Mucosa of gallbladder (tissue), 1 donor: ENCODE measurements around the gene PIK3CD. TPM values are rescaled to one million over a fixed set of nuclear protein-coding genes. Genes with fewer than 3 reads are reported as not detected.

Source experiments
- DNase-seq: peaks from one replicate; pipeline ENCODE4 v3.0.0-alpha.2; 2020; ENCODE audit warnings: low spot score
- total RNA-seq: library from RNA; stranded (reverse); gene quantifications from one replicate; pipeline ENCODE4 v1.2.1, GENCODE V29; 2021
- donor health status: DM: no; HTN: no; CAD: no.

The PIK3CD gene
- 17.6 TPM for total RNA-seq

DNA sequence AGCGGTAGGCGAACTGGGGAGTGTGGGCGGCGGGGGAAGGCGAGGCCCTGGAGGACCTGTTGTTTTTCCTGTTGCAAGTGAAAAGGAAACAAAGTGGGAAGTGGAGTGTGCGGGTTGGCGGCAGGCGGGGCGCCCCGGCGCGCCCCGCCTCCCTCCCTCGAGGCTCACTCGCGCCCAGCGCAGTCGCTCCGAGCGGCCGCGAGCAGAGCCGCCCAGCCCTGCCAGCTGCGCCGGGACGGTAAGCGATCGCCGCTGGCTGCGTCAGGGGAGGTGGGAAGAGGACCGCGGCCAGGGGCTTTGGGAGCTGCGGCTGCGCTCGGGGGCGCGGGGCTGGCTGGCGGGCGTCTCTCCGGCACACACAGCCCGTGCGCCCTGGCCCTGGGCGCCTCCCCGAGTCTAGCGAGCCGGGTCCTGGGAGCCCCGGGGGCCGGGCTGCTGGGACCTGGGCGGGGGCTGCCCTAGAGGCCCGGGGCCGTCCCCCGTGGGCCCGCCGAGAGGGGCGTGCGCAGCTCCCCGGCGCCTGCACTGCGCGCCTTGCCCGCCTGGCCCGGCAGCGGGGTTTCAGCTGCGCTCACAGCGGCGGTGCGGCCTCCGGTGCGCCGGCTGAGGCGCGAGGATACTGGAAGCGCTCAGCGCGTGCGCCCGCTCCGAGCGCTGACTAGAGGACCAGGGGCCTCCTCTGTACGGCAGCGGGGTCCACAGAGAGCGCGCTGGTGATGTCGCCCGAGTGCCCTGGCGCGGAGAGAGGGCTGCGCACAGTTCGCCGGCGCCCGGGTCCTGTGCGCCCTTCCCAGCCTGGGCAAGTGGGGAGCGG, at the start of gene PIK3CD:
Gene PIK3CD, plus strand, starts transcription at position 167 of the 814 bp plus-strand sequence. CDS start 58,725 bp downstream, outside the sequence.
- DNase-seq, result no peak

DNA sequence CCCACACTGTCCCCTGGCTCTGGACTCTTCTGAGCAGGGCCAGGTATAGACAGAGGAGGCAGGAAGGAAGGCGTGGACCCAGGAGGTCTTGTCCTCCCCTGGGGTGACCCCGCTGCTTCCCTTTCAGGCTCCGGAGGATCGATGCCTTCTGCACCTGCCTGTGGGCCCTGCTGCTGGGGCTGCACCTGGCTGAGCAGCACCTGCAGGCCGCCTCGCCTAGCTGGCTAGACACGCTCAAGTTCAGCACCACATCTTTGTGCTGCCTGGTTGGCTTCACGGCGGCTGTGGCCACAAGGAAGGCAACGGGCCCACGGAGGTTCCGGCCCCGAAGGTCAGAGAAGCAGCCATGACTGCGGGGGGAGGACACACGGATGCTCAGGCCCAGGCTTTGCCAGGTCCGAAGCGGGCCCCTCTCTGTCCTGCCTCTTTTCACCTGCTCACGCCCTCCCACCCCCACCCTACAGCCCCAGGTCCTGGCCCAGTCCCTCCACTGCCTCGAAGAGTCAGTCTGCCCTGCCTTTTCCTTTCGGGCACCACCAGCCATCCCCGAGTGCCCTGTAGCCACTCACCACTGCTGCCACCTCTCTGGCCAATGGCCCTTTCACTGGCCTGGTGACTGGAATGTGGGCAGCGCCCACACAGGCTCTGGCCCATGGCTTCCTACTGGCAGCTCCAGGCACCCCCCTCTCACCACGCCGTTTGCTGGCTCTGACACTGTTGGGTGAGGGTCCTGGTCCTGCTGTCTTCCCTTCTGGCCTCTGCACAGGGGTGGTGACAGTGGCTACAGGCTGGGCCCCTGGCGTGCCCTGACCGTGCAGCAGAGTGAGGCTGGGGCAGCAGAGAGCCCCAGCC, 49.4 kb upstream of the PIK3CD start:
- no peak for DNase-seq

DNA sequence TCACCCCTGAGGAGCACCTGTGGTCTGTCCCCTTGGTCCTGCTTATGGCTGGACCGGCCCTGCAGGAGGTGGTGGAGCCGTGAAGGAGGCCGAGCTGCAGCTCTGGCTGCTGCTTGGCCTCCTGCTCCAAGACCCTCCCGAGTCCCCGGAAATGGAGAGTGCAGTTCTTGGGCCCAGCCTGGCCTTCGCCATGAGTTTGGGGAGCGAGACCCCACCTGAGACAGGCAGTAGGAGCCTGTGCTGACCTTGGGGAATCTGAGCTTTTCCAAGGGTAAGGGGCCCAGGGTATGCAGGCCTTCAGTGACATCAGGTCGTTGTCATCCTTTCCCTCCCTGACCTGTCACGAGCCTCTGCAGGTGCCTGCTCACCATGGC, 48.8 kb upstream of the PIK3CD start:
- no peak for DNase-seq

DNA sequence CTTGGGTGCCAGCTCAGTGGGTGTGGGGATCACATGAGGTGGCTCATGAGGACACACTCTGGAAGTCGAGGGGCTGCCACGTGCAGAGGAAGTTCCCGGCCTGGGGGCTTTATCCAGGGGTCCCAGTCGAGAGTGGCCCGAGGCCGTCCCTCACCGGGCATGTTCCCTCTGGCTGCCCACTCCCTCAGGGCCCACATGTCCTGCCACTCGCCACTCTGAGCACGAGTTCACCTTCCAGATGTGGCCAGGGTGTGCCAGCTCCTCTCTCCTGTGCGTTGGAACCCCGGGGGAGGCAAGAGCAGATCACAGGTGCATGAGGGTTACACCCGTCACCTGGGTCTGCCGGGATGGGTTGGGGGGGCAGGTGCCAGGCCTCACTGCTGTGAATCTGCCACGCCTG, 48.2 kb upstream of the PIK3CD start:
- no peak for DNase-seq

DNA sequence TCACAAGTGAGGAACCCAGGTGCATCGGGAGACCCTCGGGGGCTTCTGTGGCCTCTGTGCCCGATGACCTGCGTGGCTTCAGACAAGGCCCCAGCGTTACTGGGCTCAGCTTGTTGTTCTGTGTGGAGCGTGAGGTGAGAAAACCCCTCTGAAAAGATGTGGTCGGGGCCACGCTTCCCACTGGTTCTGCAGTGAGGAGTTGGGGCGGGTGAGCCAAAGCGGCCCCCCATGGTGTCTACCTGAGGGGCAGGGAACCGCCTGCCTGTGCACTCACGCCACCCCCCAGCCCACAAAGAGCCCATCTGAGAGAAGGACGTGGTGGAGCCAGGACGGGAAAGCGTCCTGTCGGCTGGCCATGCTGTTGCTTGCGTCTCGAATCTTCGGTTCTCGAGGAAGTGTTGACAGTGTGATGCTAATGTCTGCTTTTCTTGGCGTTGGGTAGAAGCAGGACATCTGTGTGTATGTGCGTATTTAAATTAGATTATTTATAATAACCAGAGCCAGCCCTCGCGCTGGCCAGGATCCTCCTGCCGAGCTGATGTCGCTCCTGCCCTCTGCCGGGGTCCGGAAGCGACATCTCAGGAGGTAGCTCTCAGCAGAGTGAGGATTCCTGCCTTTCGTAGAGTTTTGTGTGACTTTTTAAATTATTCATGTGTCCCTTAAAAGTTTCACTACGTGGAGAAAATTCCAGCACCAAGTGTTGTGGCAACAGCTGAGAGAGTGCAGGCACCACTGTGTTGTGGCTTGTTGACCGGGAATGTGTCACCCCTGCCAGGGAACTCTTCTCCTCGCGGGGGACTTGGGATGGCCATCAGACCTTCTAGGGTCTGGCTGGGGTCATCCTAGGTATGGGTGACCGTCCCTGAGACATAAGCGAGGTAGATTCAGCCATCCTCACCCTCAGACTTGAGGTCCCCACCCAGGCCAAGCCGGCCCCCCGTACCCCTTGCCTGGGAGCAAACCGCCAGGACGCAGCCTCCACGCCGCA, 47.5 kb upstream of the PIK3CD start:
- DNase-seq, result no peak

DNA sequence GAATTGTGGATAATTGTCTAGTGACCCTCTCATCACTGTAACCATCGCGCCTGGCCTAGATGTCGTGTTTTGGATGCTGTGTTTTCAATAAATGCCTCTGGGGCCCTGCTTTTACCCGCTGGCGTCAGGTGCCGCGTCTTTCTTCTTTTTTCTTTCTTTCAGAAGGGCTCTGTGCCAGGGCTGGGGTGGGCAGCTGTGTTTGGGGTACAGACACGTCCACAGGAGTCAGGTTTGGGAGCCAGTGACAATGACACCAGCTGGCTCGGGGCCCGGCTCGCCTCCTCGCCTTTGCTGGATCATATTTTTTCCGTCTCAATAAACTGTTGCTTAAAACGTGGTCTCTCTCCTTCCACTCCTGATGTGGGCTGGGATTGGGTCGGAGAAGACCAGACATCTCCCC, 46.7 kb upstream of the PIK3CD start:
- DNase-seq, result no peak

DNA sequence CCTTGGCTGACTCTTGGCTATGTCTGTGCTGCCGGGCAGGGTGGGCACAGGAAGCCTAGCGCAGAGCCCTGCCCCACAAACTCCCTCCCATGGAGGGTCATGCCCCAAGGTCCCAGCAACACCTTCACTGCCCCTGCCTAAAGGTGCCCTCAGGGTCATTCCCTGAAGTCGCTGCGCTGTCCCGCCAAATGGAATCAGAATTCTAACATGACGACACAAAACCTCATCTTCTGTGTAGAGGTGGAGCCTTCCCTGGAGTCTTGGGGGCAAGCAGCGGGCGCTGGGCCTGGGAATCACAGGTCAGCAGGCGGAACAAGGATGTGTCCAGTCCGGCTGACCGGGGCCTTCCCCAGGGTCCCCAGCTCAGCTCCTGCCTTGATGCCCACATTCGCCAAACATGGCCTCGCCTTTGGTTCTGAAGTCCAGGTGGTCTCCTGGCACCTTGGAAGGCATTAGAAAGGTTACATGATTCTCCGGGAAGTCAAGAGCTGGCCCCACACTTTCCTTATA, 45.5 kb upstream of the PIK3CD start:
- no peak for DNase-seq

DNA sequence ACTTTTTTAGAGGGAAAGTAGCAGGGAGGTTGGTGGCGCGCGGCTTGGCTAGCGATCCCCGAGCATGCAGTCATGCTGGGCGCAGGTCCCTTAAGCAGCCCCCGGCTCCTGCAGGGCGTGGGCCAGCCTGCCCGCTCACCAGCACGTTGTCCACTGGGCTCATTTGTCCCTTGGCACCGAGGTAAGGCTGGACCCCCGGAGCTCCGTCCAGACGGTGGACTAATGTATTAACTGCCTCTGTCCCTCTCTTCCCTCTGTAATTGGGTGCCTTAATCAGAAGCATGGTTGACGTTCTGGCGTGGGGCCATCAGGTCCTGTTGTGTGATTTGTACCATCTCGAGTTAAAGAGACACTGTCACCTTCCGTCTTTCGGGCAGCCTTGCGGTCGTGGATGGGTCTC, 45.1 kb upstream of the PIK3CD start:
- DNase-seq, result no peak

DNA sequence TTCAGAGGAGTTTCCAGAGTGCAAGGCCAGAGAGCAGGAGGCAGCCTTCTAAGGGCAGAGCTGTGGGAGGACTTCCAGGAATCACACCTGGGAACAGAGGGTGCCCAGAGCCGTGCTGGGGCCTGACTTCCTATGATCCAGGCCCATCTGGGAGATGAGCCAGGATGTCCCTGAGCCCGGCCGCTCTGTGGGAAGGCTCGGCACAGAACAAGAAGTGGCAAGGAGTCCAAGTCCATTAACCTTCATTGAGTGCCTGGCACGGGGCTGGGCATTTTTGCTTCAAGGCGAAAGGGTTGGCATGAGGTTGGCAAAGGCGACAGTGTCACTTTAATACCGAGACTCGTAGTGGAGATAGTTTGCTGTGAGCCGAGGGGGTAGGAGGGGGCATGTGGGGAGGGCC, 44.6 kb upstream of the PIK3CD start:
- DNase-seq, result no peak

DNA sequence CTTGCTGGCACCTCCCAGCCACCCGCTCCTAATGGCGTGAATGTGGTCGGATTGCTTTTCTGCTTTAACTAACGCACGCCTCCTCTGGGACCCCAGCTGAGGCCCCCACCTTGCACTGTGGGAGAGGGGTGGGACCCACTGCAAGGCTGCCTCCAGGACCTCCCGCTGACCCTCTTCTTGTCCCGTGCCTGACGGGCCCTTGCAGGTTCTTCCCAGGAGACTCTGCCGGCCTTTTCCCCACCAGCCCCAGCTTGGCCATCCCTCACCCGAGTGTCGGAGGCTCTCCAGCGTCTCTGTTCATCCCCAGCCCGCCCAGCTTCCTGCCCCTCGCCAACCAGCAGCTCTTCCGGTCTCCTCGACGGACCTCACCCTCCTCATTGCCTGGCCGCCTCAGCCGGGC, 44.2 kb upstream of the PIK3CD start:
- no peak for DNase-seq

DNA sequence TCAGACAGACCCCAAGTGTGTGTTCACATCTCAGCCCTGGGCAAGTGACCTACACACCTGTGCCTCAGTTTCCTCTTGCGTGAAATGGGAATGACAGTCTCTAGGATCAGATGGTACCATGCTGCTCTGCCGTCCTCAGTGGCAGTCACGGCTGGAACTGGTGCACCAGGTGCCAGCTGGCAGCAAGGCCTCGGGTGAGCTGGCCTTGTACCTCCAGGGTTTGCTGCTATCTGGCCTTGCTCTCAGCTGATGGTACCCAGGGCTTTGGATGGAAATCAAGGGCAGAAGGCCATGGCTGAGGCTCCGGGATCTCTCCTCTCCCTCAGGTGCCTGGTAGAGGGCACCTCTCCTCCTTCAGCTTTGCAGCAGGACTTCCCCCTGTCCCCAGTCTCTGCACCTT, 41.5 kb upstream of the PIK3CD start:
- DNase-seq, result no peak

DNA sequence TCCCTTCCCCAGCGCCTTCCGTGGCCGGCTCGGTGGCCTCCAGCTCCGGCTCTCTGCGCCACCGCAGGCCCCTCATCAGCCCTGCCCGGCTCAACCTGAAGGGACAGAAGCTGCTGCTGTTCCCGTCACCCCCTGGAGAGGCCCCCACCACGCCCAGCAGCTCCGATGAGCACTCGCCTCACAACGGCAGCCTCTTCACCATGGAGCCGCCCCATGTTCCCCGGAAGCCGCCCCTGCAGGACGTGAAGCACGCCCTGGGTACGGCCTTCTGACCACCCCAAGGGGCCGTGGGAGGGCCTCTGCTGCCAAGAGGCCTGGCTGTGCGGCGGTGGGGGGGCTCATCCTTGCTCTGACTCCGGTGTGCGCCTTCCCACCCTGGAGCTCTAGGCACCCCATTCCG, 41.0 kb upstream of the PIK3CD start:
- no peak for DNase-seq

DNA sequence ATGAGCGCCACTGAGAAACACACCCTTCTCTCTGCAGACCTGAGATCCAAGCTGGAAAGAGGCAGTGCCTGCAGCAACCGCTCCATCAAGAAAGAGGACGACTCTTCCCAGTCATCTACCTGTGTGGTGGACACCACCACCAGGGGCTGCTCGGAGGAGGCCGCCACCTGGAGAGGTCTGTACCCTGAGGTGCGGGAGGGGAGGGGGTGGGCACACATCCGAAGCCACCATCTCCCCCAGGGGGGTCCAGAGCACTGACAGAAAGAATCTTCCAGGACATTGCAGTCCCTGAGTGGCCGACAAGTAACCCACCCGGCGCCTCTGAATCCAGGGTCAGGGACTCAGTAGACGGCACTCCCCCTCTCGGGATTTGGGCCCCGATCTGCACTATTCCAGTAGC, 39.8 kb upstream of the PIK3CD start:
- no peak for DNase-seq

DNA sequence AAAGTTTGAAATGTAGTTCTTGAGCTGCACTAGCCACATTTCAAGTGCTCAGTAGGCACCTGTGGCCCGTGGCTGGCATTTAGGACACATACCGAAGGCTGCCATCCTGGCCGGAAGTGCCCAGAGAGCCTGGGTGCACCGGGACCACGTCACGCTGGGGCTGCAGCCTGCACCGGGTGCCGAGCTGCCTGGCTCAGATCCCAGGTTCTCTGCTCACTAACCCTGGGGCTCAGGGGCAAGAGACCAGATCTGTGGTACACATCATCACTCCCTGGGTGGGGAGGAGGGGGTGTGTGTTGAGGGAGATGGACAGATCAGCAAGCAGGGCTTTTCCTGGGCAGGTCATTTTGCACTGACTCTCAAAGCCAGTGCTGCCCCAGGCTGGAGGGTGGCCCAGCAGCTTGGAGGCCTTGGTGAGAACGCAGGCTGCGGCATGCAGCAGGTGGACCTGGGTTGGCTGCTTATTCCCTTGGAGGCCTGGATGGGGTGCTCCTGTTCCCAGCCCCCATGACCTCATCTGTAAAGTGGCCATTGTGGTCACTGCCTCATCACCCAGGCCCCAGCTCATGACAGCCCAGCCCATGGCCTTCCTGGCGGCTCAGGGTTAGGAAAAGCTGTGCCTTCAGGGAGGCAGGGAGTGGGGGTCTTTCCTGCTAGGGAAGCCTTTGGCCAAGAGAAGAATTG, 39.2 kb upstream of the PIK3CD start:
- no peak for DNase-seq

DNA sequence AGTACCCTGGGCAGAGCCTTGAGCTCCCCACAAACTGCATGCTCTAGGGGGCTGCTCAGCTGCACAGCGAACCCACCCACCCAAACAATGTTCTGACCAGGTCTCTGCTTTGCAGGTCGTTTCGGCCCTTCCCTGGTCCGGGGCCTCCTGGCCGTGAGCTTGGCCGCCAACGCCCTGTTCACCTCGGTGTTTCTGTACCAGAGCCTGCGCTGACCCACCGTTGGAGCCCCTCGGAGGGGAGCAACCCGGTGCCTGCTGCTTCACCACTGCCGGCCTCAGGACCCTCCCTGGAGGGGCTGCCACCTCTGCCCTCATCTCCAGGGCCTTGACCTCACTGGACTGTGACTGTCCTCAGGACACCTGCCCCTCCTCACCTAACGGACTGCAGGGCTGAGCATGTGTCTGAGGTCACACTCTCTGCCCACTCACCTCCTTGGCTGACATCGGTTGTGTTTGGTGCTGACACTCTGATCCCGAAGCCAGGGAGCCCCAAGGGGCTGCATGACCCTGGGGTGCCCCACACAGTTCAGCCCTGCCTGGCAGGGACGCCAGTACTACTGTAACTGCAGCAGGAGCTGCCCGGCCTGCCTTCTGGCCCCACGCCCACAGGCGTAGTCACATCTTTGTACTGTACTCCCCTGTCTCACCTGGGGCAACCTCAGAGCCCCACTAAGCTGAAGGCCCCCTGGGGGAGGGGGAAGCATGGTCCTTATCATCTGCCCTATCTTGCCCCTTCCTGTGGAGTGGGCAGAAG, 38.5 kb upstream of the PIK3CD start:
- no peak for DNase-seq

DNA sequence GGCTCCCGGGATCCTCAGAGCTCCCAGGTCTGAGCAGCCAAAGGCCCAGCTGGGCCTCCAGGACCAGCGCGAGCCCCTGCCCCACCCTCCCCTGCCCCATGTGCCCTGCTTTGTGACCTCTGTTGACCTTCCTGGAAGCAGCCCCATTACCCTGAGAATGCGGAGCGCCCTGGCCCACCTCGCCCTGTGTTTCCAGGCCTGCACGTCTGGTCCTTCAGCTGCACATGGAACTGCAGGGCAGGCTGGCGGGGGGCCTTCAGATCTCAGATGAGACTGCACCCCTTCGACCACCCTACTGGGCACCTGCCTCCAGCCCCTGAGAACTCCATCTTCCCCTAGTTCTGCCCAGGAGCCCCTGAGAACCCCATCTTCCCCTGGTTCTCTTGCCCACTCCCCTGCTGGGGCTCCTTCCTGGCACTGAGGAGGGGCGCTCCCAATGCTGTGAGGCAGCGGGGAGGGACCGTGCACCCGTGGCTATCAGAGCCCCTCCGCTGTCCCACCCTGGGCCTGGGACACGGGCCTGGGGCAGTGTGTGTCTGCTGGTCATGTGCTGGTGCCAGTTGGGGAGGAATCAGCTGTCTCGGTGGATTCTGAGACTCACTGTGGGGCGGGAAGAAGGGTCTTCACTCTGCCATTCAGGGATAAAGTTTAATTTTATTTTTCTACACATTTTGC, 37.8 kb upstream of the PIK3CD start:
- no peak for DNase-seq

DNA sequence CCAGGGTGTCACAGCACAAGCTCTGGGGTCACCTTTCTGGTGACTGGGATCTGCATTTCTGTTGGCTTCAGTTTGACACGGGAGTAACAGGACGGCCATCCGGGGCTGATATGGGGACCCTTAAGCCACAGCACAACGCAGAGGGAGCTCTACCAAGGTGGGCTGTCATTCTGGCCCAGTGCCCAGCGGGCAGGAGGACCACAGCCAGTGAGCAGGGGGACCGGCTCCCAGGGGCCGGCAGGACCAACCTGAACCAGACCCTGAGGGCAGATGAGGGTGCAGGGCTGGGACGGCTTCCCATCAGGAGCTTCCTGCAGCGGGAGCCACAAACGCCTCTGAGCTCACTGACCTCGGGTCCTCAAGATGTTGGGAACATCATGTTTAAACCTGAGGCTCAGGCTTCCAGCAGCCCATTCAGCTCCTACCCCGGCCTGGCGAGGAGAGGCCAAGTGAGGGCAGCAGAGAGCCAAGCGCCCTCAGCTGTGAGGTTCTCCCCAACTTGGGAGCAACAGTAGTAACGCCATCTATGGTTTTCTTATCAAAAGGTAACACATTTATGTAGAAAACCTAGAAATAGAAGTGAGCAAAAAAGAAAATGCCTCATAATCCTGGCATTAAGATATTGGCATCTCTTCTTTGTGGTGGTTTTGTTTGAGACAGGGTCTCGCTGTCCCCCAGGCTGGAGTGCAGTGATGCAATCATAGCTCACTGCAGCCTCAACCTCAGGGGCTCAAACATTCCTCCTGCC, 36.0 kb upstream of the PIK3CD start:
- DNase-seq, result no peak

DNA sequence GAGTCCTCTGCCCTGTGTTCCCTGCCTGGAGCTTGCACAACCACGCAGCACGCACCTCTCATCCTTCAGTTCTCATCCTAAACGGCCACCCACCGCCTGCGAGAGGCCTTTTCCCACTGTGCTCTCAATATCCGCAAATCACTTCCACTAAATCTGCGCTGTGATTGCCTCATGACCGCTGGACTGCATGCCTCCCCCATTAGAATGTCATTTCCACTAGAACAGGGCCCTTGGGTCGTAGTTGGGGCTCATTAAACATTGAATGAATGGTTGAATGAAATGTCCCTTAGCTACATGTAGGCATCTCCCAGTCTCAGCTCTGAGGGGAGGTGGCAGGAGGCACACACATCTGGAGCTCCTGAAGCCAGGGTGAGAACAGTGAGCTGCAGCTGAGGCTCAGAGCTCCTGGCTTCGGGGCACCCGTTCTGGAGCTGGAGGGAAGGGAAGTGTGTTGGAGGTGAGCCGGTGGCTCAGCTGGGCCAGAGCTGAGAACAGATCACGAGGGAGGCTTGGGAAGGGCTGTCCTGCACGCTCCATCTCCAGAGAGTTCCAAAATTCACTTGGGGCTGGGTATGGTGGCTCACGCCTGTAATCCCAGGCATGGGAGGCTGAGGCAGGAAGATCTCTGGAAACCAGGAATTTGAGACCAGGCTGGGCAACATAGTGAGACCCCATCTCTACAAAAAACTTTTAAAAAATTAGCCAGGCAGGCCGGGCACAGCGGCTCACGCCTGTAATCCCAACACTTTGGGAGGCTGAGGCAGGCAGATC, 32.4 kb upstream of the PIK3CD start:
- DNase-seq, result no peak
